Keratinocyte (primary cell): Measurements from ENCODE around the gene RO60. TPM values are rescaled to one million over a fixed set of nuclear protein-coding genes. Genes with fewer than 3 reads are reported as not detected.
"Not testable (repeated sequence)": the region's sequence is repeated elsewhere in the genome, so short reads cannot be mapped to it uniquely, and the experiment has no call there.

Experiments used
- DNase-seq: peaks from one replicate; pipeline ENCODE4 v3.0.0-alpha.2; 2011; ENCODE audit warnings: low read depth, missing footprints, low spot score
- FAIRE-seq: peaks from 2 replicates; lab custom pipeline; 2011; peaks lifted over from hg19 to GRCh38; lab: Jason Lieb, UNC
- H2AFZ ChIP-seq: 2 replicates; pipeline ENCODE4 v1.6.0; 2012; ENCODE audit warnings: low read length, control low read depth, inconsistent platforms; ENCODE audit not compliant: control insufficient read depth
- H3K27ac ChIP-seq: 2 replicates; pipeline ENCODE4 v1.5.1; 2011; ENCODE audit warnings: low read length; ENCODE audit not compliant: control insufficient read depth, insufficient read depth
- H3K27me3 ChIP-seq: 3 replicates; pipeline ENCODE4 v1.6.0; 2011; ENCODE audit warnings: low read length; ENCODE audit not compliant: control insufficient read depth, insufficient read depth; ENCODE audit errors: extremely low read depth
- H3K36me3 ChIP-seq, 2 experiments: 2 replicates in 1 of 2; 3 replicates in 1 of 2; pipeline ENCODE4 v1.5.1; 2011; ENCODE audit warnings: low read length in 2 of 2, mild to moderate bottlenecking in 1 of 2; ENCODE audit not compliant: control insufficient read depth in 2 of 2, insufficient read depth in 2 of 2; ENCODE audit errors: extremely low read depth in 1 of 2
- H3K4me1 ChIP-seq: 3 replicates; pipeline ENCODE4 v1.5.1; 2011; ENCODE audit warnings: low read length; ENCODE audit not compliant: control insufficient read depth, insufficient read depth; ENCODE audit errors: extremely low read depth
- H3K4me2 ChIP-seq: 3 replicates; pipeline ENCODE4 v1.6.0; 2011; ENCODE audit warnings: low read depth, low read length; ENCODE audit not compliant: control insufficient read depth, insufficient read depth; ENCODE audit errors: extremely low read depth
- H3K4me3 ChIP-seq, 3 experiments: fragments of 200-600 bp in 1 of 3; sonication (generic) in 1 of 3; 2 replicates in 2 of 3; 3 replicates in 1 of 3; pipeline ENCODE4 v1.5.1; 2011 to 2016; ENCODE audit warnings: low read length in 3 of 3, mild to moderate bottlenecking in 3 of 3, control low read depth in 2 of 3, inconsistent platforms in 1 of 3, low read depth in 1 of 3, mixed read lengths in 1 of 3, mixed run types in 1 of 3, moderate library complexity in 1 of 3; ENCODE audit not compliant: control insufficient read depth in 2 of 3, insufficient read depth in 2 of 3; ENCODE audit errors: extremely low read depth in 1 of 3
- H3K79me2 ChIP-seq: 2 replicates; pipeline ENCODE4 v1.6.0; 2012; ENCODE audit warnings: low read length; ENCODE audit not compliant: control insufficient read depth, insufficient read depth
- H3K9ac ChIP-seq: 3 replicates; pipeline ENCODE4 v1.6.0; 2011; ENCODE audit warnings: low read length; ENCODE audit not compliant: control insufficient read depth, insufficient read depth; ENCODE audit errors: extremely low read depth
- H3K9me1 ChIP-seq: 3 replicates; pipeline ENCODE4 v1.6.0; 2011; ENCODE audit warnings: low read length; ENCODE audit not compliant: control insufficient read depth, insufficient read depth; ENCODE audit errors: extremely low read depth
- H3K9me3 ChIP-seq: 2 replicates; pipeline ENCODE4 v1.5.1; 2012; ENCODE audit warnings: low read depth, low read length; ENCODE audit not compliant: control insufficient read depth
- H4K20me1 ChIP-seq: 3 replicates; pipeline ENCODE4 v1.6.0; 2011; ENCODE audit warnings: low read length; ENCODE audit not compliant: control insufficient read depth, insufficient read depth; ENCODE audit errors: extremely low read depth
- CTCF ChIP-seq, 3 experiments: IDR thresholded peaks in 1 of 3; conservative IDR thresholded peaks in 1 of 3; optimal IDR thresholded peaks in 1 of 3; 2 replicates in 2 of 3; 3 replicates in 1 of 3; pipeline versions ENCODE3 to v1.5.1; 2011; ENCODE audit warnings: low read length in 3 of 3, mild to moderate bottlenecking in 3 of 3, moderate library complexity in 2 of 3, control low read depth in 1 of 3, inconsistent platforms in 1 of 3; ENCODE audit not compliant: insufficient read depth in 2 of 3; ENCODE audit errors: extremely low read depth in 1 of 3
- EZH2 ChIP-seq: IDR thresholded peaks from one replicate; pipeline ENCODE4 v1.6.1; 2012; ENCODE audit warnings: inconsistent platforms, mild to moderate bottlenecking, low read length, moderate library complexity
- dilution Hi-C: fragments of 300-500 bp; cut with MboI; formaldehyde crosslinking; loops from one replicate; pipeline ENCODE4 v1.7.0; 2020; ENCODE audit warnings: low sequenced_read_pairs; ENCODE audit not compliant: extremely low pct_ligation_motif_present
- polyA plus RNA-seq, 5 experiments: library from polyadenylated mRNA; depleted of rRNA in 3 of 5; stranded (reverse) in 3 of 5; stranded (forward) in 1 of 5; unstranded in 1 of 5; fragments of >200 nt; gene quantifications; 1 replicate in 1 of 5; 2 replicates in 3 of 5; 3 replicates in 1 of 5; pipeline versions ENCODE4 v1.2.1 to v1.2.3, GENCODE V29; 2011 to 2012; ENCODE audit warnings: missing spikeins in 2 of 5, low read depth in 1 of 5, low replicate concordance in 1 of 5

The RO60 gene
- polyA plus RNA-seq, 1 donor (not counting 4 experiments of a cell fraction or from before 2014, with no cell fraction given) = 25.6 TPM

GRCh38 chr1:193040011-193040410, 19.4 kb upstream of the RO60 start:
- Histone ChIP-seq H3K9me1 (no peaks in the 10 kb centered on the region), H3K36me3 (peaks cover 0 to 6% of the 10 kb centered on the region in 2 experiments), H3K27me3 (no peaks in the 10 kb centered on the region), H2AFZ (no peak overlapping the region), H3K4me2 (no peak overlapping the region), H3K27ac (no peak overlapping the region), H3K9me3 (no peaks in the 10 kb centered on the region), H3K4me3 (no peak overlapping the region), H3K79me2 (peaks cover 44% of the 10 kb centered on the region), H3K9ac (no peak overlapping the region), H4K20me1 (no peaks in the 10 kb centered on the region), H3K4me1 (no peaks in the 10 kb centered on the region)
- TF ChIP-seq CTCF (optimal IDR thresholded peaks at IDR 0.05 in 1 of 3, IDR thresholded peaks at IDR 0.05 in 1 of 3, conservative IDR thresholded peaks at IDR 0.05 in 1 of 3; ENCODE audit: extremely low read depth in 1 of 3, insufficient read depth in 2 of 3, low read length in 3 of 3) (no peak), EZH2 (no peak)
- dilution Hi-C loops = no loop called here
- FAIRE-seq = no peak
- DNase-seq = no peak

- no peaks in the 10 kb centered on the region for H3K4me1 ChIP-seq
- DNase-seq (no peak), FAIRE-seq (no peak)
- no peak for TF ChIP-seq EZH2
- TF ChIP-seq CTCF (optimal IDR thresholded peaks at IDR 0.05 in 1 of 3, IDR thresholded peaks at IDR 0.05 in 1 of 3, conservative IDR thresholded peaks at IDR 0.05 in 1 of 3; ENCODE audit: extremely low read depth in 1 of 3, insufficient read depth in 2 of 3, low read length in 3 of 3) = no peak
- no peak overlapping the region for H3K9ac ChIP-seq
- no peak overlapping the region for H3K4me3 ChIP-seq
- H3K79me2 ChIP-seq = peaks cover 16% of the 10 kb centered on the region
- no peaks in the 10 kb centered on the region for H3K9me1 ChIP-seq
- no peaks in the 10 kb centered on the region for H3K9me3 ChIP-seq
- H3K36me3 ChIP-seq = peaks cover 1 to 6% of the 10 kb centered on the region in 2 experiments
- H4K20me1 ChIP-seq = no peaks in the 10 kb centered on the region
- no peak overlapping the region for H3K27ac ChIP-seq
- no peaks in the 10 kb centered on the region for H3K27me3 ChIP-seq
- dilution Hi-C loops = no loop called here
- no peak overlapping the region for H3K4me2 ChIP-seq
- H2AFZ ChIP-seq = no peak overlapping the region
Measured at GRCh38 chr1:193042766-193043691, 16.4 kb upstream of the RO60 start.

- FAIRE-seq, dilution Hi-C loops, H3K4me3 ChIP-seq, H4K20me1 ChIP-seq, H2AFZ ChIP-seq, H3K27ac ChIP-seq, H3K9me1 ChIP-seq, DNase-seq, H3K9me3 ChIP-seq, H3K4me1 ChIP-seq, H3K27me3 ChIP-seq, H3K9ac ChIP-seq, H3K4me2 ChIP-seq: not testable (repeated sequence)
- H3K79me2 ChIP-seq = peaks cover 22% of the 10 kb centered on the region
- H3K36me3 ChIP-seq = peaks cover 3 to 10% of the 10 kb centered on the region in 2 experiments
Measured at GRCh38 chr1:193048913-193049312, 10.5 kb upstream of the RO60 start.
